ENCODE results near the gene TPD52L2. TPM values are rescaled to one million over a fixed set of nuclear protein-coding genes. Genes with fewer than 3 reads are reported as not detected.
"Not testable (repeated sequence)": the region's sequence is repeated elsewhere in the genome, so short reads cannot be mapped to it uniquely, and the experiment has no call there.

Gene TPD52L2
- total RNA-seq, 1 experiment from 2014 or later: 192 TPM

DNA sequence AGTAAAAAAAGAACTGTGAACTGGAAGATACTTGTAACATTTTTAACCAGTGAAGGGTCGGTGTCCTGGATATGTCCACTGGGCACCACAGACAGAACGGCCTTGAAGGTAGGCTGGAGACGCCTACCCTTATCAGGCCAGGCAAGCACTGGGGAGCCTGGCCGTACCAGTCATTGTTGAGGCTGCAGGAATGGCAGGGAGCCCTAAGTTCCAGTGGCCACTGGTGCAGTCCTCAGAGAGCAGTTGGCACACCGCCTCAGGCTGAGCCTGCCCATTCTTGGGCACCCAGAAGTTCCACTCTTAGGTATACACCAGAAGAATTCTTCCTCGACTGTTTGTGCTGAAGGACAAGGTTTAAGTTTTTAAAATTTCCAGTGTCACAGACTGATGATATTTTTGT, 50.4 kb downstream of the TPD52L2 start:
- Mint-ChIP-seq H3K9me3 (ENCODE audit: low read depth, unreplicated experiment) (no peaks in the 10 kb centered on the region), H3K27ac (ENCODE audit: unreplicated experiment) (no peak overlapping the region), H3K36me3 (ENCODE audit: insufficient read depth, unreplicated experiment) (peaks cover 29% of the 10 kb centered on the region), H3K4me1 (ENCODE audit: low read depth, unreplicated experiment) (peaks cover 19% of the 10 kb centered on the region), H3K27me3 (ENCODE audit: unreplicated experiment) (no peaks in the 10 kb centered on the region), H3K4me3 (ENCODE audit: low read depth, unreplicated experiment) (no peak overlapping the region)
- intact Hi-C loops (cut with micrococcal nuclease; ENCODE audit: unreplicated experiment): no loop called here
- TF ChIP-seq, protein P1, sequence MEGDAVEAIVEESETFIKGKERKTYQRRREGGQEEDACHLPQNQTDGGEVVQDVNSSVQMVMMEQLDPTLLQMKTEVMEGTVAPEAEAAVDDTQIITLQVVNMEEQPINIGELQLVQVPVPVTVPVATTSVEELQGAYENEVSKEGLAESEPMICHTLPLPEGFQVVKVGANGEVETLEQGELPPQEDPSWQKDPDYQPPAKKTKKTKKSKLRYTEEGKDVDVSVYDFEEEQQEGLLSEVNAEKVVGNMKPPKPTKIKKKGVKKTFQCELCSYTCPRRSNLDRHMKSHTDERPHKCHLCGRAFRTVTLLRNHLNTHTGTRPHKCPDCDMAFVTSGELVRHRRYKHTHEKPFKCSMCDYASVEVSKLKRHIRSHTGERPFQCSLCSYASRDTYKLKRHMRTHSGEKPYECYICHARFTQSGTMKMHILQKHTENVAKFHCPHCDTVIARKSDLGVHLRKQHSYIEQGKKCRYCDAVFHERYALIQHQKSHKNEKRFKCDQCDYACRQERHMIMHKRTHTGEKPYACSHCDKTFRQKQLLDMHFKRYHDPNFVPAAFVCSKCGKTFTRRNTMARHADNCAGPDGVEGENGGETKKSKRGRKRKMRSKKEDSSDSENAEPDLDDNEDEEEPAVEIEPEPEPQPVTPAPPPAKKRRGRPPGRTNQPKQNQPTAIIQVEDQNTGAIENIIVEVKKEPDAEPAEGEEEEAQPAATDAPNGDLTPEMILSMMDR (IDR thresholded peaks at IDR 0.05; ENCODE audit: unreplicated experiment): no peak
- no TSS peak for BruUV-seq (replicated peaks)
- no peak for DNase-seq
- CTCF ChIA-PET: interaction anchor here (0.6 kb wide), 1 partner anchor 188 kb away, joined by 4 read pairs; no protein-coding TSS in a partner anchor

GRCh38 chr20:63916371-63916939, 51.4 kb downstream of the TPD52L2 start:
- H3K27ac Mint-ChIP-seq (ENCODE audit: unreplicated experiment); BruUV-seq (replicated peaks); CTCF ChIA-PET; intact Hi-C loops (cut with micrococcal nuclease; ENCODE audit: unreplicated experiment); DNase-seq; H3K4me3 Mint-ChIP-seq (ENCODE audit: low read depth, unreplicated experiment); H3K9me3 Mint-ChIP-seq (ENCODE audit: low read depth, unreplicated experiment); H3K27me3 Mint-ChIP-seq (ENCODE audit: unreplicated experiment): not testable (repeated sequence)
- Mint-ChIP-seq H3K36me3 (ENCODE audit: insufficient read depth, unreplicated experiment) (peaks cover 25% of the 10 kb centered on the region), H3K4me1 (ENCODE audit: low read depth, unreplicated experiment) (peaks cover 11% of the 10 kb centered on the region)

DNA sequence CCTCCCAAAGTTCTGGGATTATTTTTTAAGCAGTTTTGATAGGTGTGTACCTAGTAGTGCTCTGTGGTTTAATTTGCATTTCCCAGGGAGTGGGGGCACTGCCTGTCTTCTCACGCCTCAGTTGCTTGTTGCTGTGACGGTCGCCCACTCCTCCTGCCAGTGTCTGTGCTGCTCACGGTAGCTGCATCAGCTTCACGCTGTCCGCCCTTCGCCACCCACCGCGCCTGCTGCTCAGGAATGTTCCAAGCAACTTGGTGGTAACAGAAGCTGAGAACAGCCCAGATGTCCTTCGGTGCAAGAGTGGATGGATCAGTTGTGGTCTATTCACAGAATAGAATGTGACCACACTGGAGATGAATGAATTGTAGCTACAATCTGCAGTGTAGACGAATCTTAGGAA, 52.7 kb downstream of the TPD52L2 start:
- Mint-ChIP-seq H3K27ac (ENCODE audit: unreplicated experiment) (no peak overlapping the region), H3K36me3 (ENCODE audit: insufficient read depth, unreplicated experiment) (peaks cover 36% of the 10 kb centered on the region), H3K27me3 (ENCODE audit: unreplicated experiment) (no peaks in the 10 kb centered on the region), H3K9me3 (ENCODE audit: low read depth, unreplicated experiment) (no peaks in the 10 kb centered on the region), H3K4me1 (ENCODE audit: low read depth, unreplicated experiment) (peaks cover 8% of the 10 kb centered on the region), H3K4me3 (ENCODE audit: low read depth, unreplicated experiment) (no peak overlapping the region)
- DNase-seq: no peak
- no TSS peak for BruUV-seq (replicated peaks)
- CTCF ChIA-PET: no interaction called here
- intact Hi-C loops (cut with micrococcal nuclease; ENCODE audit: unreplicated experiment): no loop called here
- TF ChIP-seq, protein P1 (IDR thresholded peaks at IDR 0.05; ENCODE audit: unreplicated experiment): no peak

- TF ChIP-seq, protein P1 (IDR thresholded peaks at IDR 0.05; ENCODE audit: unreplicated experiment): no peak
- DNase-seq: no peak
- BruUV-seq (replicated peaks): no TSS peak
- H3K27me3 Mint-ChIP-seq (ENCODE audit: unreplicated experiment): no peaks in the 10 kb centered on the region
- no peak overlapping the region for H3K27ac Mint-ChIP-seq (ENCODE audit: unreplicated experiment)
- H3K4me1 Mint-ChIP-seq (ENCODE audit: low read depth, unreplicated experiment): peaks cover 8% of the 10 kb centered on the region
- H3K4me3 Mint-ChIP-seq (ENCODE audit: low read depth, unreplicated experiment): no peak overlapping the region
- intact Hi-C loops (cut with micrococcal nuclease; ENCODE audit: unreplicated experiment): no loop called here
- CTCF ChIA-PET: no interaction called here
- peaks cover 42% of the 10 kb centered on the region for H3K36me3 Mint-ChIP-seq (ENCODE audit: insufficient read depth, unreplicated experiment)
- H3K9me3 Mint-ChIP-seq (ENCODE audit: low read depth, unreplicated experiment): no peaks in the 10 kb centered on the region
These were observed 54.1 kb downstream of the TPD52L2 start for GRCh38 chr20:63919130-63919529.

GRCh38 chr20:63920226-63920625, 55.2 kb downstream of the TPD52L2 start:
- intact Hi-C loops (cut with micrococcal nuclease; ENCODE audit: unreplicated experiment): no loop called here

More at GRCh38 chr20:63920226-63920625, 55.2 kb downstream of the TPD52L2 start:
- H3K9me3 Mint-ChIP-seq (ENCODE audit: low read depth, unreplicated experiment): no peaks in the 10 kb centered on the region
- CTCF ChIA-PET: interaction anchor here (0.5 kb wide), 1 partner anchor 66 kb away, joined by 4 read pairs; no protein-coding TSS in a partner anchor
- H3K27me3 Mint-ChIP-seq (ENCODE audit: unreplicated experiment): no peaks in the 10 kb centered on the region
- H3K27ac Mint-ChIP-seq (ENCODE audit: unreplicated experiment): no peak overlapping the region
- peaks cover 8% of the 10 kb centered on the region for H3K4me1 Mint-ChIP-seq (ENCODE audit: low read depth, unreplicated experiment)
- BruUV-seq (replicated peaks): no TSS peak
- peaks cover 48% of the 10 kb centered on the region for H3K36me3 Mint-ChIP-seq (ENCODE audit: insufficient read depth, unreplicated experiment)
- H3K4me3 Mint-ChIP-seq (ENCODE audit: low read depth, unreplicated experiment): no peak overlapping the region
- DNase-seq: no peak
- TF ChIP-seq, protein P1 (IDR thresholded peaks at IDR 0.05; ENCODE audit: unreplicated experiment): no peak

All from Calu3 (cell line).